HG03025 (cell line): ENCODE data around the gene ZNF444.
A peak's percentile ranks its signal among the peaks of the same experiment; 100 is the strongest.
"Not testable (repeated sequence)": the region's sequence is repeated elsewhere in the genome, so short reads cannot be mapped to it uniquely, and the experiment has no call there.

Experiments
- ATAC-seq: cut with Tn5 transposase; IDR thresholded peaks from one replicate; pipeline ENCODE4 v1.9.1; 2021; ENCODE audit warnings: mild to moderate bottlenecking, moderate library complexity; ENCODE audit not compliant: unreplicated experiment, low FRiP score

Gene ZNF444

DNA sequence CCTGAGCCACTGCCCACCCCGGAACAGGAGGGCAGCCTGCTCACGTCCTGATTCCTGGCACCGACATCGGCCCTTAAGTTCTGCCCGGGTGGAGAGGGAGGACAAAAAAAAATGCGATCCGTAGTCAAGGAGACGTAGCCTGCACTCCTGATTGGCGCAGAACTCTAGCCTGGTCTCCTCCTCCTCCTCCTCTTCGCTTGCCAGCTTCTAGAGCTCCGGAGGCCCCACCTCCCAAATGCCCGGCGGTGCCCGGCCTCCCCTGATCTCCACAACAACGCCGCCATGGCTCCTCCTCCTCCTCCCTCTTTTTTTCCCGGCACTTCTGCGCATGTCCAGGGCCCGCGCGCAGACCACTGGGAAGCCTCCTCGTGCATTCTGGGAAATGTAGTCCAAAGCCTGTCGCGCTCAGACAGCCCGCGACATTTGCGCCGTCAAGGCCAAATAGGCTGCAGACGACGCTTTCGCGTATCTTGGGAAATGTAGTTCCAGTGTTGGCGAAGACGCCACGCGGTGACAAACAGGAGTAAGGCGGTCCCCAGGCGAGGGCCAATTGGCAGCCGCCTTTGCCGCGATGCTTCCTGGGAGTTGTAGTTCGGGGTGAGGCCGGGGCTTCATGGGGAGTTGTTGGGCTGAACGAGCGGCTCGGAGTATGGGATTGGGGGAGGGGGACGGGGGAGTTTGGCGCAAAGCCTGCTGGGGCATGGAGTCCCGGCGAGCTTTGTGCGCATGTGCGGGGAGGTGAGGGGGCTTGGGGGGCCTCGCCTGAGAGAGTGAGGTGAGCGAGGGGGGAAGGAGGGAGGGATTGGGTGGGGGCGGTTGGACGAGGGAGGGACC is at the start of gene ZNF444:
TSS of gene ZNF444 (plus strand) at position 705 of the 834 bp plus-strand sequence. CDS start 5,625 bp downstream, outside the sequence.
- peak; percentile 88 for ATAC-seq

GRCh38 chr19:56091751-56092546 is 49.1 kb upstream of the ZNF444 start:
- ATAC-seq: no peak

DNA sequence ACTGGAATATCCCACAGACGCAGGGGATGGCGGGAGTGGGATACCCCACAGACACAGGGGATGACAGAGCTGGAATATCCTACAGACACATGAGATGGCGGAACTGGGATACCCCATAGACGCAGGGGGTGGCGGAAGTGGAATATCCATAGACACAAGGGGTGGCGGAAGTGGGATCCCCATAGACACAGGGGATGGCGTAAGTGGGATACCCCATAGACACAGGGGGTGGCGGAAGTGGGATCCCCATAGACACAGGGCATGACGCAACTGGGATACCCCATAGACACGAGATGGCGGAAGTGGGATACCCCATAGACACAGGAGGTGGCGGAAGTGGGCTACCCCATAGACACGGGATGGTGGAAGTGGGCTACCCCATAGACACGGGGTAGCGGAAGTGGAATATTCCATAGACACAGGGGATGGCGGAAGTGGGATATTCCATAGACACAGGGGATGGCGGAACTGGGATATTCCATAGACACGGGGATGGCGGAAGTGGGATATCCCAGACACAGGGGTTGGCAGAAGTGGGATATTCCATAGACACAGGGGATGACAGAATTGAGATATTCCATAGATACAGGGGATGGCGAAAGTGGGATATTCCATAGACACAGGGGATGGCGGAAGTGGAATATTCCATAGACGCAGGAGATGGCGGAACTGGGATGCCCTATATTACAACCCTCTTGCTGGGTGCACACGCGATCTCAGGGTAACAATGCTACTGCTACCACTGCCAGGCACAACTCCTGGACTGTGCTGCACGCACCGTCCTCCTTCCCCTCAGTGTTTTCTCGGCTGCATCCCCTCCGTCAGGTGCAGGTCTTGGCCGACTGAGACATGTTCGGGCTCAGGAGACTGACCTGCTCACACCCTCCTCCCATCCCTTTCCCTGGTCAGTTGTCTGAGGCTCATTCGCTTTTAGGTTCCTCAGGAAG is 48.1 kb upstream of the ZNF444 start:
- no peak for ATAC-seq

GRCh38 chr19:56094449-56094848 is 46.6 kb upstream of the ZNF444 start:
- ATAC-seq: no peak

- no peak for ATAC-seq
Measured at GRCh38 chr19:56096665-56097064, 44.4 kb upstream of the ZNF444 start.

DNA sequence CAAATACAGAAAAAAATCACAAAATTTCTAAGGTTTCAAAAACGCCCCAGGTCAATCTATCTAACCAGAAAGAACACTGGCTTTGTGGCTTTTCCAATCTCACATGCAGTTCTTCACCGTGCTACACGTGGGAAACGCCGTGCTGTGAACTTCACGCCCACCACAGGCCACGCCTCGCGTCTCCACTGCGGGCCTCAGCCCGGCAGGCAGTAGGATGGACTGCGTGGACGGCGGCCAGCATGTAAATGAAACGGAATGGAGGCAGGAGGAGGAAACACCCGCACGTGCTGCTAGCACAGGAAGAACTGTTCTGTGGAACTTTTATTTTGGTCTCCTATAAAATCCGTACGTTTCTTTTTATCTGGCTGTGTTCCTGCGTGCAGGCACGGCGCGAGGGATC is 43.8 kb upstream of the ZNF444 start:
- no peak for ATAC-seq

GRCh38 chr19:56097776-56098175 is 43.3 kb upstream of the ZNF444 start:
- ATAC-seq: no peak

- not testable (repeated sequence) for ATAC-seq
Measured at GRCh38 chr19:56098237-56098636, 42.9 kb upstream of the ZNF444 start.

- ATAC-seq: no peak
Measured at GRCh38 chr19:56098731-56099568, 42.1 kb upstream of the ZNF444 start.

DNA sequence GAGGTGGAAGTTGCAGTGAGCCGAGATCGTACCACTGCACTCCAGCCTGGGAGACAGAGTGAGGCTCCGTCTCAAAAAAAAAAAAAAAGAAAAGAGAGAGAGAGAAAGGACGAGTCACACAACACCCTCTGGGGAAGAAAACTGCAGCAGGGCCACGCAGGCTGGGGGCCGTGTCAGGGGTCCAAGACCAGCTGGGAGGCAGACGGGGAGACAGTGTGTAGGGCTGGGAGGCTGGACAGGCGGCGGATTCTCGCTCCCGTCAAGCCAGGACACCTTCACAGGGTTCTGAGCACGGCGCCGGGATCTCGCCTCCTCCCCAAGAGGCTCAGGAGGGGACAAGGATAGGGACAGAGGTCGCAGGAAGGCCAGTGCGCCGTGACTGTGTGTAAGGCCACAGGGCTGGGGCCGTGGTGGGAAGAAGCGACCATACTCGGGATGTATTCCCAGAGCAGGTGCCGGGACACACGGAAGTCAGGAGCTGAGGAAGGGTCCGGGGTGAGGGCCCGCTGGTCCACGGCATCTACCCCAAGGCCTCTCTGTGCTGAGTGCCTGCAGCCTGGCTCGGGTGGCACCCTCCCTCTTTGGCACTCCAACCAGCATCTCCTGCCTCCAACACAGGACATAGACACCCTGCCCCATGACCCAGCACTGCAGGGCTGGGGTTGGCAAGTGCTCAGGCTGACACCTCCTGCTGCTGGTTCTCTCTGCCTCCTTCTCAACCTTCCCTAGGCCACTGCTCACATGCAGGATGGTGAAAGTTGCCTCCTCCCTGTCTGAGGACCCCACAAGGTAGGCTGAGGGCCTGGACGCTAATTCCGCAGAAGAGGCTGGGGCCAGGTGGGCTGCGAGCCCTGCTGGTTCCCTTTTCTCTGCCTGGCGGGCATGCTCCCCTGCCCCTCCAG is 41.2 kb upstream of the ZNF444 start:
- ATAC-seq: no peak

- ATAC-seq: no peak
Measured at GRCh38 chr19:56101095-56101494, 40.0 kb upstream of the ZNF444 start.

DNA sequence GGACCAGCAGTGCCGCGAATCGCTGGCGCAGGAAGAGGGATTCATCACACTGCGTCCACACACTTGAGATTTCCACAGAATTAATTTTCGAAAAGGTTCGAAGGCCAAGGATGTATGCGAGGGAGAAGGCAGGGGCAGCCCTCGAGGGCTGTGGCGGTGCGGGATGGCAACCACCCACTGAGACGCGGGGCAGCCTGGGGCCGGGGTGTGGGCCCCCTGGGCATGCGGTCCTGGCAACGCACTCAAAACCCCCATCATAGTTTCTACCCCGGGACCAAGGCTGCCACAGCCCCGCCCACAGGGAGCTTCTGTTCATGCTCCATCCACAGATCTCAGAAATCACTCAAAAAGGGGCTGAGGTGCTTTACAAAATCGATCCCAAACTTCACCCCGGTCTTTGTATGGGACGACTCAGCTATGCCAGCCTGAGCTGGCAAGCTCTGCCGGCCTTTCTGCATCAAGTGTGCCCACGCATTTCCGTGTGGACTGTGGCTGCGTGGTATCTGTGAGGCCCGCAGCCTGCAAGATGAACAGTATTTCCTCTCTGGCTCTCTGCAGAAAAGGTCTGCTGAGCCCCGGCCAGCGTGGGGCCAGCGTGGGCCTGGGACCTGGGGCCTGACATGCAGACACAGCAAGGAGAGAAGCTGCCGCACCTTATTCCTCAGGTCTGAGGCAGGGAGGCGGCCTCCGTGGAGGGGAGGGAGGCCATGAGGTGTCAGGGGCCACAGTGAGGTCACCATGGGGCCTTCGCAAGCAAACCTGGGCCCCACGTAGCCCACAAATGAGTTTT is 39.1 kb upstream of the ZNF444 start:
- ATAC-seq: no peak

DNA sequence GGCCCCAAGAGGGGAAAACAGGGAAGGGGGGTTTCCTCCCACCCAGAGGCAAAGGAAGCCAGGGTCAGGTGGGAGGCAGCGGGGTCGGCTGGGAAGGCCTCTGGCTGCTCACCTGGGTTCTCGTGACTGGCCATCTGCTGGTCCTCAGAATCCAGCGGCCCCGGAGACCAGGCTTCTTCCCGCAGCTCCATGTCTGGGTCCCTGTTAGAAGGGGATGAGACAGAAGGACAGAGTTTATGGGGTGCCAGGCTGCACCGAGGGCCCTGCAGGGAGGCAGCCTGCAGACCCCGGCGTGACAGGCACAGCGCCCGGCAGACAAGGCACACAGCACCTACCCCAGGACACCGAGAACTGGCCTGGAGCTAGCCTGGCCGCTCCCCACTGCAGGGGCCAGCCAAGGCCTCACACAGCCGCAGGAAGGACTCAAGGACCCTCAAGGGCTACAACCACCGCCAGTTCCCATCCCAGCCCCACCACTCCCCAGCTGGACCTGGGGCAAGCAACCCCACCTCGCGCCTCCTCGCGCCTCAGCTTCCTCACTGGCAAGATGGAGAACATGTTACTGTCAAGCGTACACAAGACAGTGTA is 38.0 kb upstream of the ZNF444 start:
- ATAC-seq: no peak

DNA sequence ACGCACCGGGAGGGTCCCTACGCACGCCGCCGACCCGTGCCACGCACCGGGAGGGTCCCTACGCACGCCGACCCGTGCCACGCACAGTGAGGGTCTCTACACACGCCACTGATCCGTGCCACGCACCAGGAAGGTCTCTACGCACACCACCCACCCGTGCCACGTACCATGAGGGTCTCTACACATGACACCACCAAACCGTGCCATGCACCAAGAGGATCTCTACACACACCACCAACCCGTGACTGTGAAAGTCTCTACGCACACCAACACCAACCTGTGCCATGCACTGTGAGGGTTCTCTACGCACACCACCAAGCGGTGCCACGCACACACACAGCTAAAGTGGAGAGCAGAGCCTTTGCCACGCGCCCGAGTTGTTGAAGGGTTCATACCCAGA is 36.7 kb upstream of the ZNF444 start:
- ATAC-seq: no peak

DNA sequence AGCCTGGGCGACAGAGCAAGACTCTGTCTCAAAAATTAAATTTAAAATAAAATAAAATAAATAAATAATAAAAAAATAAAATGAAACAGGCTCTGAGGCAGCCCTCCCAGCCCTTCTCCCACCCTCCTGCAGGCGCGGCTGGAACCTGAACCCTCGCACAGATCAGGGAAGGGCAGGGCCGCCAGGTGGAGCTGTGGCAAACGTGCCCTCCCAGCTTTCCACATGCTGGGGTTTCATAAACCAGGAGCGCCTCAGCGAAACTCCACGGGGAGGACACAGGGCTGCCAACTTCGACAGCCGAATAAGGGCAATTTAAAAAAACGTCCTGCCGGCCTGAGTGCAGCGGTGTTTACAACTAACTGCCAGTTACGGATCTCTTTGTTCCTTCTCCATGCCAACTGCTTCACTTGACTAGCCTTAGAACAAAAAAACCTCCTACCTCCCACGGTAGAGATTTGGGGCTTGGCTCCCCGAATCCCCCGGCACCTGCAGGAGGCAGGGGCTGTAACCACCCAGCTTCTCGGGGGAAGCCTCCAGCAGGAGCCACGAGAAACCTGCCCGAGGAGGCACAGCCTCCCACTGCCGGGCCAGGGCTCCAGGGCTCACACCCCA is 35.9 kb upstream of the ZNF444 start:
- ATAC-seq: no peak

GRCh38 chr19:56105831-56106396 is 35.2 kb upstream of the ZNF444 start:
- not testable (repeated sequence) for ATAC-seq

- ATAC-seq: no peak
Measured at GRCh38 chr19:56106397-56106849, 34.7 kb upstream of the ZNF444 start.
